ENCODE measurements around the gene TRMT2A. TPM values are rescaled to one million over a fixed set of nuclear protein-coding genes. Genes with fewer than 3 reads are reported as not detected.

TRMT2A gene
- total and polyA plus RNA-seq, 5 donors from 2014 or later: 24.5 to 75.2 (median 30.0) TPM

- Histone ChIP-seq H3K9me3 (ENCODE audit: control insufficient read depth in 2 of 2, low read length in 2 of 2) (peaks cover 0 to 1% of the 10 kb centered on the region in 2 experiments), H3K36me3 (ENCODE audit: control insufficient read depth, insufficient read depth, low read length) (peaks cover 58% of the 10 kb centered on the region), H3K4me1 (ENCODE audit: control insufficient read depth, insufficient read depth, low read length, poor library complexity, severe bottlenecking) (peaks cover 62% of the 10 kb centered on the region), H3K4me3 (ENCODE audit: low read depth, low read length) (no peak overlapping the region), H3K27me3 (ENCODE audit: control insufficient read depth, insufficient read depth, low read length) (no peaks in the 10 kb centered on the region), H3K27ac (ENCODE audit: insufficient read depth, low read length, poor library complexity, severe bottlenecking) (no peak overlapping the region)
- Mint-ChIP-seq H3K9me3 (peaks cover 0 to 1% (median 0%) of the 10 kb centered on the region in 7 donors), H3K27ac (peak overlapping the region; percentile 80 to 87 (median 83)), H3K27me3 (no peaks in the 10 kb centered on the region), H3K4me1 (peaks cover 36 to 85% (median 63%) of the 10 kb centered on the region in 4 donors), H3K36me3 (peaks cover 51% of the 10 kb centered on the region), H3K4me3 (peak overlapping the region in 2 of 4 donors; percentile 13 to 69)
- ATAC-seq (ENCODE audit: low read depth in 2 of 2) (no peak), DNase-seq (no peak)
These were observed 21.5 kb downstream of the TRMT2A start for GRCh38 chr22:20095521-20095920.

- no peak for DNase-seq
- peaks cover 60% of the 10 kb centered on the region for H3K4me1 ChIP-seq (ENCODE audit: control insufficient read depth, insufficient read depth, low read length, poor library complexity, severe bottlenecking)
- H3K4me1 Mint-ChIP-seq: peaks cover 30 to 84% (median 62%) of the 10 kb centered on the region in 4 donors
- H3K27me3 Mint-ChIP-seq: no peaks in the 10 kb centered on the region
- H3K27ac Mint-ChIP-seq: peak overlapping the region; percentile 80 to 96 (median 93)
- peak overlapping the region in 2 of 4 donors; percentile 70 to 87 for H3K4me3 Mint-ChIP-seq
- peaks cover 59% of the 10 kb centered on the region for H3K36me3 Mint-ChIP-seq
- peaks cover 0 to 1% of the 10 kb centered on the region in 2 experiments for H3K9me3 ChIP-seq (ENCODE audit: control insufficient read depth in 2 of 2, low read length in 2 of 2)
- no peak for ATAC-seq (ENCODE audit: low read depth in 2 of 2)
- no peaks in the 10 kb centered on the region for H3K27me3 ChIP-seq (ENCODE audit: control insufficient read depth, insufficient read depth, low read length)
- no peak overlapping the region for H3K4me3 ChIP-seq (ENCODE audit: low read depth, low read length)
- H3K27ac ChIP-seq (ENCODE audit: insufficient read depth, low read length, poor library complexity, severe bottlenecking): peak overlapping the region; percentile 19
- peaks cover 71% of the 10 kb centered on the region for H3K36me3 ChIP-seq (ENCODE audit: control insufficient read depth, insufficient read depth, low read length)
- H3K9me3 Mint-ChIP-seq: peaks cover 0 to 1% (median 0%) of the 10 kb centered on the region in 7 donors
These were observed 22.7 kb downstream of the TRMT2A start for GRCh38 chr22:20094197-20094807.

- no peaks in the 10 kb centered on the region for H3K27me3 Mint-ChIP-seq
- peaks cover 77% of the 10 kb centered on the region for H3K36me3 ChIP-seq (ENCODE audit: control insufficient read depth, insufficient read depth, low read length)
- peak overlapping the region; percentile 31 for H3K27ac ChIP-seq (ENCODE audit: insufficient read depth, low read length, poor library complexity, severe bottlenecking)
- ATAC-seq (ENCODE audit: low read depth in 2 of 2): no peak
- H3K4me3 ChIP-seq (ENCODE audit: low read depth, low read length): peak overlapping the region; percentile 18
- H3K9me3 ChIP-seq (ENCODE audit: control insufficient read depth in 2 of 2, low read length in 2 of 2): peaks cover 0 to 1% of the 10 kb centered on the region in 2 experiments
- peaks cover 28 to 77% (median 57%) of the 10 kb centered on the region in 4 donors for H3K4me1 Mint-ChIP-seq
- H3K27me3 ChIP-seq (ENCODE audit: control insufficient read depth, insufficient read depth, low read length): no peaks in the 10 kb centered on the region
- peaks cover 0 to 1% (median 0%) of the 10 kb centered on the region in 7 donors for H3K9me3 Mint-ChIP-seq
- H3K36me3 Mint-ChIP-seq: peaks cover 63% of the 10 kb centered on the region
- peak in 1 of 3 donors; percentile 28 for DNase-seq
- peak overlapping the region; percentile 80 to 96 (median 93) for H3K27ac Mint-ChIP-seq
- H3K4me1 ChIP-seq (ENCODE audit: control insufficient read depth, insufficient read depth, low read length, poor library complexity, severe bottlenecking): peaks cover 54% of the 10 kb centered on the region
- peak overlapping the region; percentile 76 to 87 (median 80) for H3K4me3 Mint-ChIP-seq
These were observed 23.4 kb downstream of the TRMT2A start for GRCh38 chr22:20093418-20094196.

GRCh38 chr22:20092477-20092854 lies 24.6 kb downstream of the TRMT2A start:
- Histone ChIP-seq H3K27ac (ENCODE audit: insufficient read depth, low read length, poor library complexity, severe bottlenecking) (peak overlapping the region; percentile 69), H3K9me3 (ENCODE audit: control insufficient read depth in 2 of 2, low read length in 2 of 2) (peaks cover 0 to 1% of the 10 kb centered on the region in 2 experiments), H3K4me3 (ENCODE audit: low read depth, low read length) (peak overlapping the region; percentile 62), H3K4me1 (ENCODE audit: control insufficient read depth, insufficient read depth, low read length, poor library complexity, severe bottlenecking) (peaks cover 54% of the 10 kb centered on the region), H3K36me3 (ENCODE audit: control insufficient read depth, insufficient read depth, low read length) (peaks cover 87% of the 10 kb centered on the region), H3K27me3 (ENCODE audit: control insufficient read depth, insufficient read depth, low read length) (no peaks in the 10 kb centered on the region)
- ATAC-seq (ENCODE audit: low read depth in 2 of 2) (no peak), DNase-seq (no peak)
- Mint-ChIP-seq H3K27ac (peak overlapping the region; percentile 33 to 96 (median 88)), H3K36me3 (peaks cover 67% of the 10 kb centered on the region), H3K4me3 (peak overlapping the region; percentile 76 to 87 (median 84)), H3K9me3 (peaks cover 0 to 1% (median 0%) of the 10 kb centered on the region in 7 donors), H3K4me1 (peaks cover 22 to 75% (median 55%) of the 10 kb centered on the region in 4 donors), H3K27me3 (no peaks in the 10 kb centered on the region)

- H3K27ac ChIP-seq (ENCODE audit: insufficient read depth, low read length, poor library complexity, severe bottlenecking): peak overlapping the region; percentile 69
- H3K4me1 Mint-ChIP-seq: peaks cover 19 to 73% (median 52%) of the 10 kb centered on the region in 4 donors
- H3K36me3 ChIP-seq (ENCODE audit: control insufficient read depth, insufficient read depth, low read length): peaks cover 87% of the 10 kb centered on the region
- peaks cover 0 to 1% of the 10 kb centered on the region in 2 experiments for H3K9me3 ChIP-seq (ENCODE audit: control insufficient read depth in 2 of 2, low read length in 2 of 2)
- peak overlapping the region; percentile 49 to 87 (median 78) for H3K4me3 Mint-ChIP-seq
- peaks cover 54% of the 10 kb centered on the region for H3K4me1 ChIP-seq (ENCODE audit: control insufficient read depth, insufficient read depth, low read length, poor library complexity, severe bottlenecking)
- peaks cover 0 to 1% (median 0%) of the 10 kb centered on the region in 7 donors for H3K9me3 Mint-ChIP-seq
- H3K27me3 ChIP-seq (ENCODE audit: control insufficient read depth, insufficient read depth, low read length): no peaks in the 10 kb centered on the region
- ATAC-seq (ENCODE audit: low read depth in 2 of 2): peak; percentile 56 to 78
- peak overlapping the region; percentile 88 to 96 (median 95) for H3K27ac Mint-ChIP-seq
- H3K27me3 Mint-ChIP-seq: no peaks in the 10 kb centered on the region
- DNase-seq: peak in 2 of 3 donors; percentile 52 to 74
- H3K4me3 ChIP-seq (ENCODE audit: low read depth, low read length): peak overlapping the region; percentile 62
- H3K36me3 Mint-ChIP-seq: peaks cover 67% of the 10 kb centered on the region
These were observed 25.1 kb downstream of the TRMT2A start for GRCh38 chr22:20091690-20092476.

GRCh38 chr22:20090730-20091240 lies 26.2 kb downstream of the TRMT2A start:
- Mint-ChIP-seq H3K9me3 (peaks cover 0 to 1% (median 0%) of the 10 kb centered on the region in 7 donors), H3K27me3 (no peaks in the 10 kb centered on the region), H3K4me3 (peak overlapping the region; percentile 76 to 87 (median 82)), H3K36me3 (peaks cover 64% of the 10 kb centered on the region), H3K4me1 (peaks cover 19 to 75% (median 46%) of the 10 kb centered on the region in 4 donors), H3K27ac (peak overlapping the region; percentile 95 to 96 (median 95))
- DNase-seq: peak in 1 of 3 donors; percentile 33
- H3K4me3 ChIP-seq (ENCODE audit: low read depth, low read length): peak overlapping the region; percentile 62
- no peaks in the 10 kb centered on the region for H3K27me3 ChIP-seq (ENCODE audit: control insufficient read depth, insufficient read depth, low read length)
- peak in 1 of 2 donors; percentile 30 for ATAC-seq (ENCODE audit: low read depth in 2 of 2)
- no peaks in the 10 kb centered on the region for H3K9me3 ChIP-seq (ENCODE audit: control insufficient read depth in 2 of 2, low read length in 2 of 2)
- peaks cover 54% of the 10 kb centered on the region for H3K4me1 ChIP-seq (ENCODE audit: control insufficient read depth, insufficient read depth, low read length, poor library complexity, severe bottlenecking)
- H3K36me3 ChIP-seq (ENCODE audit: control insufficient read depth, insufficient read depth, low read length): peaks cover 87% of the 10 kb centered on the region
- peak overlapping the region; percentile 69 for H3K27ac ChIP-seq (ENCODE audit: insufficient read depth, low read length, poor library complexity, severe bottlenecking)
